ENCODE measurements around the gene CEACAM20.
"Not testable (repeated sequence)": the region's sequence is repeated elsewhere in the genome, so short reads cannot be mapped to it uniquely, and the experiment has no call there.

CEACAM20 gene

DNA sequence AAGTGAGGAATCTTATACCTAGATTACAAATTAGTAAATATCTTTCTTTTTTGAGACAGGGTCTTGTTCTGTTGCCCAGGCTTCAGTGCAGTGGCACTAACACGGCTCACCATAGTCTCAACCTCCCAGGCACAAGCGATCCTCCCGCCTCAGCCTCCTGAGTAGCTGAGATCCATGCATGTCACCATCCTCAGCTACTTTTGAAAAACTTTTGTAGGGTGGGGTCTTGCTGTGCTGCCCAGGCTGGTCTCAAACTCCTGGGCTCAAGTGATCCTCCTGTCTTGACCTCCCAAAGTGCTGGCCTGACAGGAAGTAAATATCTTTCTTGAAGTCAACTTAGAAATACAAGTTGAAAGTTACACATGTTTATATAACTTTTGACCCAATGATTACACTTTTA is 20.0 kb upstream of the CEACAM20 start:
- DNase-seq (ENCODE audit: low read depth in 2 of 2), result no peak

DNA sequence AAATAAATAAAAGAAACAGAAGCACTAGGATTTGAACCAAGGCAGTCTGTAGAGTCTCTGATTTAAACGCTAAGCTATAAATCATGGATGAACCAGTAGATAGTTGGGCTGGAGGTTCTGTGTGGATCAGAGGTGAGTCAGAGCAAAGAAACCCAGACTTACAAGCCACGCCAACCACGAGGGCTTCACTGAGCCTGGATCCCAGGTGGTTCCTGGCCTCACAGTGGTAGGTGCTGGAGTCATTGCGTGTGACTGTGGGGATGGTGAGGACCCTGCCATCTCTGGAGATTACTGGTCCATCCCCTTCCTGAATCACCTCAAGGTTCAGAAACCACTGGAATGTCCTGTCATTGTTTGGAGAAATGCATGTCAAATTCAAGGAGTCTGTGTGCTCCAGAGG is 19.3 kb upstream of the CEACAM20 start:
- DNase-seq (ENCODE audit: low read depth in 2 of 2), result no peak

DNA sequence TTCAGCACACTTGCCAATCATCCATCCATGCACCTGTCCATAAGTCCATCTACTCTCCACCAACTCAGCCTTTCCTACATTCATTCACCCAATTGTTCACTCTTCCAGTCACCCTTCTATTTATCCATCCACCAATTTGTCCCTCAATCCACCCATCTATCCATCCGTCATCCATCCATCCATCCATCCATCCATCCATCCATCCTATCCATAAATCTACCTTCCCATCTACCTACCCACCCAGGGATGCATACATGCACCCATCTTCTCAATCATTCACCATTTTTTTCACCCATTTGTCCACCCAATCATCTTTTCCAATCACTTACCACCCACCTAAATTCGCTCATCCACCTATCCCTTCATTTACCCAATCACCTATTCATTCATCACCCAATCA is 14.6 kb upstream of the CEACAM20 start:
- DNase-seq (ENCODE audit: low read depth in 2 of 2), result no peak

DNA sequence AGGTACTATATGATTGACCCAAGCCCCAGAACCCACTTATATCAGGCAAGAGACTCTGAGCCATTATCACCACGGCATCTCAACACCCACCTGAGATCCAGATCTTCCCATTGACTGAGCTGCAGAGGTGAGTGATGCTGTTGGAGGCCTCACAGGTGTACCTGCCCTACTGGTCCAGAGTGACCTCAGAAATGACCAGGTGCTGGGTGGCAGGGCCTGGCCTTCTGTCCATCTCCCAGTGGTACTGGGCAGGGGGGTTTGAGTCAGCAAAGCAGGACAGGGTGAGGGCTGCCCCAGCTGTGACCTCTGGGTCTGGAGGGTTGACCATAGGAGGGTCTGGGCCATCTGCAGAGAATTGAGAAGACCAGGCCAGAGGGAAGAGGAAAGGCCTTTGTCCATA is 13.2 kb upstream of the CEACAM20 start:
- DNase-seq (ENCODE audit: low read depth in 2 of 2), result no peak

GRCh38 chr19:44540736-44541135 is 11.3 kb upstream of the CEACAM20 start:
- no peak for DNase-seq (ENCODE audit: low read depth in 2 of 2)

DNA sequence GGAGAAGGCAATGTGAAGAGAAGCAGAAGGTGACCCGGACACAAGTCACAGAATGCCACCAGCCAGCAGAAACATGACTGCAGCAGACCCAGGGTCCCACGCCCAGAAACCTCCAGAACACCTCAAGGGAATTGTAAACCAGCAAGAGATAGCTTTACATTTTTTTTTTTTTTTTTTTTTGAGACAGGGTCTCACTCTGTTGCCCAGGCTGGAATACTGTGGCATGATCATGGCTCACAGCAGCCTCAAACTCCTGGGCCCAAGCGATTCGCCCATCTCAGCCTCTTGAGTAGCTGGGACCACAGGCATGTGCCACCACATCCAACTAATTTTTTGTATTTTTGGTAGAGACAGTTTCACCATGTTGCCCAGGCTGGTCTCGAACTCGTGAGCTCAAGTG is 10.5 kb upstream of the CEACAM20 start:
- no peak for DNase-seq (ENCODE audit: low read depth in 2 of 2)

DNA sequence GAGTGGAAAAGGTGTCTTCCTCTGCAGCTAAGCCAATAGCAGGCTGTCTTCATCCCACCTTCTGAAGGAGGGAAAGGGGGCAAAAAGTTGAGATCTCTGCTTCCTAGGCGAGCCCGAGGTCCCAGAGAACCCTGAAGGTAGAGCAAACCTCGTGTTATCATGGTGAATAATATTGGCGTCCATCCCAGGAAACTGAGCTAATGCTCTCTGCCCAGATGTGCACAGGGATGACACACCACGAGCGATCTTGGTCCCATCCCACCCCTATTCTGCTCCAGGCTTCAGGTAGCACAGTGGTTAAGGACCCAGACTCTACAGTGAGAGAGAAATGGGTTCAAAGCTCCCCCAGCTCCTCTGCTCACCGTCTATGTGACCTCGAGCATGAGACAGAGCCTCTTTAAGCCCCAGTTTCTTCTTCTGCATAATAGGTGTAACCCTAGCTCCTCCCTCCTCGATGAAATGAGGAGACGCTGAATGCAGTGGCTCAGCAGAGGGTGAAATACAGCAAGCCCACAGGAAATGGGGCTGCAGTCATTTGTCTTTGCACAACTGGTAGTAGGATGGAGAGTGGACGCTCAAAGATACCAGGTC is 9.9 kb upstream of the CEACAM20 start:
- DNase-seq (ENCODE audit: low read depth in 2 of 2), result no peak

DNA sequence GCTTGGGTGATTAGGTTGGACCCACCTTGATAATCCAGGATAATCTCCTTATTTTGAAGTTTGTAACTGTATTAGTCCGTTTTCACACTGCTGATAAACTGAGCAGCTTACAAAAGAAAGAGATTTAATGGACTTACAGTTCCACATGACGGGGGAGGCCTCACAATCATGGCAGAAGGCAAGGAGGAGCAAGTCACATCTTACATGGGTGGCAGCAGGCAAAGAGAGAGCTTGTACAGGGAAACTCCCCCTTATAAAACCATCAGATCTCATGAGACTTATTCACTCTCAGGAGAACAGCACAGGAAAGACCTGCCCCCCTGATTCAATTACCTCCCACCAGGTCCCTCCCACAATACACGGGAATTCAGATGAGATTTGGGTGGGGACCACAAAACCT is 5.9 kb upstream of the CEACAM20 start:
- DNase-seq (ENCODE audit: low read depth in 2 of 2), result not testable (repeated sequence)

DNA sequence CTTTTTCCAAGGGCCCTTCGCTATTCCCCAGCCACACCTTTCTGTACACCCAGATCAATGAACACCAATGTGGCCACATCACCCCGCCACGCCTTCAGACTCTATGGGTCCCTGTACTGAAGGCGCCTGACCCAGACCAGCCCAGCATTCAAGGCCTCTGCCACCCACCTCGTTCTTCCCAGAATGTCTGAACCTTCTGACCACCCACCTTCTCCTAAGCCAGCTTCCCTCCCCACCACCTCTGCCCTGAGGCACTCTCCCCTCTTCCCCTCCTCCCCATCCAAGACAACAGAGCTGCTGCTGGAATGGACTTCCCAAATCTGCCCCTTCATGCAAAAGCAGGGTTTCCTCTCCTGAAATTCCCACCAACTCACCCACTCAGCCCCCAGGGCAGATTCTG is 3.3 kb upstream of the CEACAM20 start:
- DNase-seq (ENCODE audit: low read depth in 2 of 2), result no peak

- DNase-seq (ENCODE audit: low read depth in 2 of 2), result no peak
These were observed 1.3 kb upstream of the CEACAM20 start for GRCh38 chr19:44530777-44531176.

GRCh38 chr19:44527554-44527953 is 1.9 kb downstream of the CEACAM20 start:
- DNase-seq (ENCODE audit: low read depth in 2 of 2), result no peak

DNA sequence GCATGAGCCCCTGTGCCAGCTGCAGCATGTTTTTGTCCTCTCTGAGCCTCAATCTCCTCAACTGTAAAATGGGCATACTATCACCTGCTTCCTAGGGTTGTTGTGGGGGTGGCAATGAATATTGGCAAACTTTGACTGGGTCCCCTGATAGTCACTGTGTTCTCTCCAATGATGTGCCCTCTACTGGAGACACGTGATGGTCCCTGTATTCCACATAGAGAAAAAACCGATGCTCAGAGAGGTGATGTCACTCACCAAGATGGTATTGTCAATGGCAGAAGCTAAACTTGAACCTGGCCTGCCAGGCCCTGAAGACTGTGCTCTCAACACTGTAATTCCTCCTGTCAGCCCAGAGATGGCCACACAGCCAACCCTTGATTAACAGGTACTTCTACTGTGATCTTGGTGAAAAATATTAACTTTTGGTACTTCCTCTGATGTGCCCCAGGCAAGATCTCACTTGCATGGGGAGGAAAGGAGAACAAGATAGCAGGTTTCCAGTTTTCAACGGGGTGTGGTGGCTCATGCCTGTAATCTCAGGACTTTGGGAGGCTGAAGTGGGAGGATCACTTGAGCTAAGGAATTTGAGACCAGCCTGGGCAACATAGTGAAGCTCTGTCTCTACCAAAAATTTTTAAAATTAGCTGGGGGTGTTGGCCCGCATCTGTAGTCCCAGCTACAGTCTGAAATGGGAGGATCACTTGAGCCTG is 3.6 kb downstream of the CEACAM20 start:
- no peak for DNase-seq (ENCODE audit: low read depth in 2 of 2)

GRCh38 chr19:44521370-44521769 is 8.1 kb downstream of the CEACAM20 start:
- no peak for DNase-seq (ENCODE audit: low read depth in 2 of 2)

GRCh38 chr19:44517146-44517545 is 12.3 kb downstream of the CEACAM20 start:
- no peak for DNase-seq (ENCODE audit: low read depth in 2 of 2)

DNA sequence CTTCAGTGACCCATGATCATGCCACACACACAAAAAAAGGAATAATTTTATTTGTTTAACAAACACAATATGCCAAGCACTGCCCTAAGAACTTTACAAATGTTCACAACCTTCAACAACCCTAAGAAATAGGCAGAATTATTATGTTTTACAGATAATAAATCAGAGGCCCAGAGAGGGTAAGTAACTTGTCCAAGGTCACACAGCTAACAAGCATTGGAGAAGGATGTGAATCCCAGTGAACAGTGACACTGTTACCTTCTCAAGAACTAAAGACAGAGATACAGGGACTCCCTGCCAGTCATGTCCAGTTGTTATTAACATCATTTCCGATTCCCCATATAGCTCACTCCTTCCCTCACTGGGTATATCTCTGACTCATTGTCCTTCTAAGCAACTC is 13.6 kb downstream of the CEACAM20 start:
- no peak for DNase-seq (ENCODE audit: low read depth in 2 of 2)

- DNase-seq (ENCODE audit: low read depth in 2 of 2), result no peak
These were observed 14.4 kb downstream of the CEACAM20 start for GRCh38 chr19:44515031-44515430.

DNA sequence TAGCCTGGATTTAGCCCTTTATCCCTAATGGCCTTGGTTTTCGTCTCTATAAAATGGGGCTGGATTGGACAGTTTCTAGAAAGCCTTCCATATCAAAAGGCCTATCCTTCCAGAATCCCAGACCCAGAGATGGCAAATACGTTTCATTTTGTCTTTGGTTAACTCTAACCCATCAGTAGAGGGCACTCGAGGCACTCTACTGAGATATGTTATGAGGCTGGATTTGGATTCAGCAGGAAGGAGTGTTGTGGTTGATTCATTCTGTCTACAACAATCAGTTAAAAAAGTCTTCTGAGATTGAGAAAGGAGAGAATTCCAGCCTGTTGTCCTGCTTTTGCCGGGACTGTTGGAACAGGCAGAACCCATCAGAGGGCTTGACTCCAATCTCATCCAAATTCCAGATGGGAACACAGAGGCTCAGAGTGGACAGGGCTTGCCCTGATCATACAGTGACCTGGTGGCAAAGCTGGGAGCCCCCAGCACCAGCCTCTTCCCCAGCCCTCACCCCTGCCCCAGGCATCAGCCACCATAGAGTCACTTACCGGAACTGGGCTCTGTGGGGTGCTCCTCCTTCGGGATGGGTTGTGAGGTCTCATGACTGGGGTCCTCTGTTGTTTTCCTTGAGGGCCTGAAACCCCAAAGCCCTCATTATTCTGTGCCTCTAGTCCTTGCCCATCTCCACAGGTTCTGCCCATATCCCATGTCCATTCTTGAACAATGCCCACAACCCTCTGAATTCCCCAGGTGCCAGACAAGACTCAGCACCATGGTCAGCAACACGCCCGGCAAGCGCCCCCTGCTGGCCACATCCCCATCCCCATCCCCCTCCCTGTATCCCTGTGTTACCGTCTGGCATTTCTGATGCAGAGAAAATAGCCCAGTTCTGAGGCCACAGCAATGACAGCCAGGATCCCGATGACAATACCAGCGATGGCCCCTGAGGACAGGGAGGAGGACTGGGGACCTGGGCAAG is 16.9 kb downstream of the CEACAM20 start:
- no peak for DNase-seq (ENCODE audit: low read depth in 2 of 2)

DNA sequence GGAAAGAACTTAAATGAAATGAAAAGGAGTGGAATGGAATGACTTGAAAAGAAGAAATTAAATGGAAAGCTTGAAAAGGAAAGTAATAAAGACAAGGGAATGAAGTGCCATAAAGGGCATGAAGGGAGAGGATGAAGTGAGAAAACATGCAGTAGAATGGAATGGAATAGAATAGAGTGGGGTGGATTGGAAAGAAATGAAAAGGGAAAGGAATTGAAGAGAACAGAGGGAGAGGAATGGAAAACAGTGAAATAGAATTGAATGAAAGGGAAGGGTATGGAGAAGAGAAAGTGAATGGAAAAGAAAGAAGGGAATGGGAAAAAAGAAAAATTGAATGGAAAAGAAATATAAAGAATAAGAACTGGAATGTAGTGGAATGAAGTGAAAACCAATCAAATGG is 20.0 kb downstream of the CEACAM20 start:
- no peak for DNase-seq (ENCODE audit: low read depth in 2 of 2)

DNA sequence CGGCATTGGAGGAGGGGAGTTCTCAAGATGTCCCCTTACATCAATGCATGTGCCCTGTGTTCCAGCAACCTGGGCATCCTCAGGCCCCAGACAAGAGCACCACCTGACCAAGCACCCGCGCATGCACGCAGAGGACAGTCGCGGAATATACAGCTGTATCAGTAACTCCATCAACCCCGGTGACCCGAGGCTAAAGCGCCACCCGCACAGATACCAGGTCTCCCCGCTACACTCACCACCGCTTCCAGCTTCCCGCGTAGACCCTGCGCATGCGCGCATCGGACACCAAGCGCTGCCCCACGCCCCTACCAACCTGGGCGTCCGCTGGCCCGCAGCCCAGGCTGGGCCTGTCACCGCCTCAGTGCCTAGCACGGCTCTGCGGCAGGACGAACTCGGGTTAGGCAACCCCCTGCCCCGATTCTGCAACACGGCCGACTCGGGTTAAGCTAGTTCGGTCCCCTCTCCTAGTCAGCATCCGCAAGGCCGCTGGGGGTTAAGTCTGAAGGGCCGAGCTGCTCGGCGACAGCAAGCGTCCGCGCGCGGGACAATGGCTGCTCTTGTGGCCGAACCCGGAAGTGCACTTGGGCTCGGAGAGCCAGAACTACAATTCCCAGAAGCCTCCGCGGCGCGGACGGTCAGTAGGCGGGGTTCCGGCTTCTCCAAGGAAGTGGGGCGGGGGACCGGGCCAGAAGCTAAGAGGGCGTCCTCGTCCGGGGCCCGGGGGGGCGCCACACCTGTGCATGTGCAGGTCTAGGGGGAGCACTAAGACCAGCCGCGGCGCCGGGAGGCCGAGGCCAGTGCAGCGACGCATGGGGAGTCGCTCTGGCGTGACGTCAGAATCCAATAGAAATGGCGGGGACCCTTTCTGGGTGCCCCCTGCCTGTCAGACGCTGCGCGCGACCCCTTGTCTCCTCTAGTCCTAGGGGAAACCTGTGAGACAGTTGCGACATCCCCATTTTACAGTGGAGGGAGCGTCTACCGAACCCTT is 29.2 kb downstream of the CEACAM20 start, which contains the start of gene ZNF180:
TSS of gene ZNF180 (minus strand) at position 561 of the 988 bp plus-strand sequence. CDS start 3,188 bp downstream, outside the sequence.
- peak; percentile 88 to 93 for DNase-seq (ENCODE audit: low read depth in 2 of 2)

DNA sequence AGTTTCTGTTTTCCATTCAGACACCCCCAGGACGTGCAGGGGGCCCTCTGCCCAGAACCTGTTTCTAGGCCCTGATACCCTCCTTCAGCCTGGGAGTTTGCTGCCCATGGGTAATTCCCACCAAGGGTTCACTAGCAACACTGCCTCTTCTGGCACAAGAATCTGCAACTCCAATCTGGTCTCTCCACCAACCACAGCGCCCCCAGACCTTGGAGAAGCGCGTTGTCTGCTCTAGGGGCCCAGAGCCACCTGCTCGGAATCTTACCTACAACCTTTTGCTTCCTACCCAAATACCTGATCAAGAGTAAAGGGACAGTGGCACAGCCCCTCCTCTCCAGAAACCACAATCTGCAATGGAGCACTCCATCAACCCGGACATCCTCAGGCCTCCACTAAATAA is 29.9 kb downstream of the CEACAM20 start:
- no peak for DNase-seq (ENCODE audit: low read depth in 2 of 2)

DNA sequence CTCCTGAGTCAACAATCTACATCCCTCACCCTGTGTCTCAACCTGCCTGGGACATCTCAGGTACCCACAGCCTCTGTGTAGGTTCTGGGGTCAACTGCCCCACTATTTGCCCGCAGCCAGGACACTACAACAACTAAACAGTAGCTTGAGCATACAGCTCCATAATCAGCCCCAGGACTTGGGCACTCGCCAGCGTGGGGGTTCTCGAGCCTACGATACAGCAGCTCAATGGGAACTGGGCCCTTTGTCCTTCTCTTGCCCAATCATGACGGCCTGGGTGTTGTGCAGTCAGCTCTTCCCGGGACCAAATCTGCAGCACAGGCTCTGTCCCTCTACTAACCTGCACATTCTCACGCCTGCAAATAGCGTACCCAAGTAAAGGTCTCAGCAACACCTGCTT is 30.5 kb downstream of the CEACAM20 start:
- DNase-seq (ENCODE audit: low read depth in 2 of 2), result no peak
